HCT116 (cell line): ENCODE measurements around the gene ZNF429. TPM values are rescaled to one million over a fixed set of nuclear protein-coding genes. Genes with fewer than 3 reads are reported as not detected.

Source experiments
- ATAC-seq: fragments of 200-7000 bp; cut with Tn5 transposase; 2 replicates; pipeline ENCODE4 v1.9.1; 2020; ENCODE audit warnings: mild to moderate bottlenecking, moderate library complexity
- BruUV-seq: library from RNA; stranded (reverse); fragments of 400-500 nt; replicated peaks from 2 replicates; lab custom pipeline; 2021; lab: Mats Ljungman, UMichigan
- CTCF ChIA-PET: fragments of 300-600 bp; sonication (Branson Sonifier 250); formaldehyde crosslinking; loops from one replicate; lab custom pipeline; 2021; ENCODE audit warnings: antibody characterized with exemption; lab: Charles Lee
- POLR2A ChIA-PET: fragments of 300-600, 350-600 bp; sonication (Branson Sonifier 250); formaldehyde crosslinking; loops from one replicate; lab custom pipeline; 2021; ENCODE audit warnings: antibody characterized with exemption; lab: Charles Lee
- RAD21 ChIA-PET, 2 experiments: fragments of 300-600 bp; sonication (Branson Sonifier 250); formaldehyde crosslinking; loops; one replicate each; lab custom pipeline; 2023; ENCODE audit warnings: low total read pairs in 2 of 2; ENCODE audit not compliant: uncharacterized antibody in 2 of 2, unreplicated experiment in 2 of 2, low non-redundant PET in 1 of 2; lab: Charles Lee
- DNase-seq: peaks from one replicate; pipeline ENCODE4 v3.0.0-alpha.2; 2010; ENCODE audit warnings: low read depth, low spot score
- H2AFZ ChIP-seq: fragments of 200-600 bp; shearing (Covaris generic), sonication (generic); 2 replicates; pipeline ENCODE4 v1.6.1; 2017; ENCODE audit warnings: low read depth, mixed run types, mixed read lengths, antibody characterized with exemption, low read length; ENCODE audit not compliant: poor library complexity, severe bottlenecking
- H3K27ac ChIP-seq: 2 replicates; pipeline ENCODE4 v1.5.1; 2012; ENCODE audit warnings: low read depth, low read length
- H3K27me3 ChIP-seq: fragments of 200-600 bp; sonication (generic); 2 replicates; pipeline ENCODE4 v1.6.1; 2016; ENCODE audit warnings: mixed run types, low read length, mixed read lengths; ENCODE audit not compliant: insufficient read depth
- H3K36me3 ChIP-seq, 2 experiments: fragments of 200-500 bp in 1 of 2; fragments of 200-600 bp in 1 of 2; sonication (Bioruptor generic) in 1 of 2; sonication (generic) in 1 of 2; 2 replicates each; pipeline versions ENCODE4 v1.5.1 to v1.6.1; 2014 to 2016; ENCODE audit warnings: low read length in 2 of 2, inconsistent platforms in 1 of 2, mixed read lengths in 1 of 2, mixed run types in 1 of 2; ENCODE audit not compliant: insufficient read depth in 2 of 2, control insufficient read depth in 1 of 2
- H3K4me1 ChIP-seq, 2 experiments: fragments of 200-600 bp in 1 of 2; sonication (generic) in 1 of 2; 2 replicates each; pipeline versions ENCODE4 v1.5.1 to v1.6.1; 2012 to 2017; ENCODE audit warnings: low read length in 2 of 2, inconsistent platforms in 1 of 2, mild to moderate bottlenecking in 1 of 2, mixed read lengths in 1 of 2, mixed run types in 1 of 2, moderate library complexity in 1 of 2; ENCODE audit not compliant: insufficient read depth in 2 of 2, control insufficient read depth in 1 of 2
- H3K4me2 ChIP-seq: fragments of 200-600 bp; sonication (generic); 2 replicates; pipeline ENCODE4 v1.6.1; 2017; ENCODE audit warnings: mixed run types, low read length, mixed read lengths
- H3K4me3 ChIP-seq, 2 experiments: fragments of 200-600 bp in 1 of 2; sonication (generic) in 1 of 2; replicated peaks in 1 of 2; 2 replicates each; pipeline ENCODE4 v1.5.1; 2011 to 2016; ENCODE audit warnings: low read length in 2 of 2, control low read depth in 1 of 2, low read depth in 1 of 2, mild to moderate bottlenecking in 1 of 2, mixed read lengths in 1 of 2, mixed run types in 1 of 2
- H3K79me2 ChIP-seq: fragments of 200-600 bp; sonication (generic); 2 replicates; pipeline ENCODE4 v1.6.1; 2017; ENCODE audit warnings: mild to moderate bottlenecking, mixed run types, low read length, moderate library complexity, mixed read lengths; ENCODE audit not compliant: insufficient read depth
- H3K9ac ChIP-seq: fragments of 200-600 bp; sonication (generic); 2 replicates; pipeline ENCODE4 v1.6.1; 2016; ENCODE audit warnings: low read length, mixed read lengths
- H3K9me2 ChIP-seq: fragments of 200-600 bp; sonication (generic), shearing (Covaris generic); 2 replicates; pipeline ENCODE4 v1.6.1; 2017; ENCODE audit warnings: mixed run types, mild to moderate bottlenecking, moderate library complexity; ENCODE audit not compliant: insufficient read depth
- H3K9me3 ChIP-seq, 2 experiments: fragments of 200-500 bp in 1 of 2; fragments of 200-600 bp in 1 of 2; sonication (Bioruptor generic) in 1 of 2; sonication (generic) in 1 of 2; 2 replicates each; pipeline ENCODE4 v1.6.1; 2014 to 2017; ENCODE audit warnings: low read length in 2 of 2, mixed read lengths in 2 of 2, inconsistent platforms in 1 of 2, low read depth in 1 of 2, mild to moderate bottlenecking in 1 of 2, mixed run types in 1 of 2, moderate library complexity in 1 of 2; ENCODE audit not compliant: control insufficient read depth in 1 of 2, insufficient read depth in 1 of 2
- H4K20me1 ChIP-seq: fragments of 200-600 bp; sonication (generic), shearing (Covaris generic); 2 replicates; pipeline ENCODE4 v1.6.1; 2017; ENCODE audit warnings: mixed run types, mild to moderate bottlenecking, moderate library complexity; ENCODE audit not compliant: insufficient read depth
- CEBPB ChIP-seq: IDR thresholded peaks from 2 replicates; pipeline ENCODE4 v1.6.1; 2012; ENCODE audit warnings: low read depth
- EGR1 ChIP-seq: IDR thresholded peaks from 2 replicates; pipeline ENCODE4 v1.6.1; 2012; ENCODE audit warnings: low read depth
- ELF1 ChIP-seq: IDR thresholded peaks from 2 replicates; pipeline ENCODE4 v1.6.1; 2012; ENCODE audit warnings: low read depth, borderline replicate concordance
- EZH2 ChIP-seq: fragments of 200-600 bp; sonication (generic); IDR thresholded peaks from 2 replicates; pipeline ENCODE4 v1.6.1; 2017; ENCODE audit warnings: antibody characterized with exemption, mixed run types
- EZH2phosphoT487 ChIP-seq: fragments of 200-600 bp; IDR thresholded peaks from 2 replicates; pipeline ENCODE4 v1.6.1; 2018; ENCODE audit warnings: antibody characterized with exemption, borderline replicate concordance
- JUND ChIP-seq: IDR thresholded peaks from 2 replicates; pipeline ENCODE4 v1.6.1; 2012
- POLR2A ChIP-seq: IDR thresholded peaks from 2 replicates; pipeline ENCODE4 v1.7.0; 2011; ENCODE audit warnings: borderline replicate concordance; ENCODE audit not compliant: insufficient read depth, insufficient read length; ENCODE audit errors: extremely low read depth
- POLR2AphosphoS5 ChIP-seq: IDR thresholded peaks from 2 replicates; pipeline ENCODE4 v1.6.1; 2011; ENCODE audit warnings: mild to moderate bottlenecking, low read depth, low read length, moderate library complexity
- RAD21 ChIP-seq: IDR thresholded peaks from 2 replicates; pipeline ENCODE4 v1.6.1; 2012; ENCODE audit warnings: low read depth, mild to moderate bottlenecking
- REST ChIP-seq: IDR thresholded peaks from 2 replicates; pipeline ENCODE4 v1.6.1; 2012; ENCODE audit warnings: low read depth
- SIN3A ChIP-seq: IDR thresholded peaks from 2 replicates; pipeline ENCODE4 v1.6.1; 2012; ENCODE audit warnings: low read depth
- SP1 ChIP-seq: IDR thresholded peaks from 2 replicates; pipeline ENCODE4 v1.6.1; 2012; ENCODE audit warnings: low read depth
- SRF ChIP-seq: IDR thresholded peaks from 2 replicates; pipeline ENCODE4 v1.6.1; 2012; ENCODE audit warnings: low read depth
- TCF7L2 ChIP-seq: IDR thresholded peaks from 2 replicates; pipeline ENCODE4 v1.7.0; 2011; ENCODE audit warnings: borderline replicate concordance, inconsistent platforms; ENCODE audit not compliant: insufficient read depth, insufficient read length; ENCODE audit errors: extremely low read depth
- ZFX ChIP-seq: fragments of 450-650 bp; IDR thresholded peaks from 2 replicates; pipeline ENCODE4 v1.6.1; 2017
- ZNF274 ChIP-seq: fragments of 200-500 bp; sonication (Bioruptor generic); IDR thresholded peaks from 2 replicates; pipeline ENCODE4 v1.6.1; 2014; ENCODE audit warnings: mild to moderate bottlenecking, low read depth, low read length, inconsistent platforms
- intact Hi-C: fragments of 100-400 bp; cut with micrococcal nuclease; formaldehyde crosslinking; loops from 2 replicates; pipeline ENCODE4 v1.10.0; 2022
- total RNA-seq: library from RNA; stranded (reverse); gene quantifications from one replicate; pipeline ENCODE4 v1.2.1, GENCODE V29; 2021; ENCODE audit not compliant: unreplicated experiment
- TF ChIP-seq, protein P1 (sequence below): IDR thresholded peaks from 2 replicates; pipeline ENCODE4 v1.6.1; 2012

Gene ZNF429
- total RNA-seq, 1 experiment from 2014 or later = 0.42 TPM

- Histone ChIP-seq H3K79me2 (no peaks in the 10 kb centered on the region), H3K4me2 (no peak overlapping the region), H3K9me3 (peaks cover 0 to 3% of the 10 kb centered on the region in 2 experiments; a peak in 2 of 4 replicates), H3K36me3 (no peaks in the 10 kb centered on the region), H3K4me1 (no peaks in the 10 kb centered on the region), H3K9me2 (no peaks in the 10 kb centered on the region), H4K20me1 (no peaks in the 10 kb centered on the region), H3K4me3 (no peak overlapping the region), H3K9ac (no peak overlapping the region), H3K27ac (no peak overlapping the region), H3K27me3 (no peaks in the 10 kb centered on the region), H2AFZ (no peak overlapping the region)
- ChIA-PET RAD21 (no interaction called here), POLR2A (no interaction called here), CTCF (no interaction called here)
- ATAC-seq (no peak), DNase-seq (no peak)
- BruUV-seq = no TSS peak
- intact Hi-C loops = no loop called here
- TF ChIP-seq EGR1 (no peak), POLR2AphosphoS5 (no peak), SIN3A (no peak), RAD21 (no peak), POLR2A (no peak), EZH2 (no peak), SRF (no peak), SP1 (no peak), REST (no peak), TCF7L2 (no peak), ZFX (no peak), CEBPB (no peak), JUND (no peak), ELF1 (no peak), EZH2phosphoT487 (no peak), ZNF274 (no peak)
- TF ChIP-seq, protein P1, sequence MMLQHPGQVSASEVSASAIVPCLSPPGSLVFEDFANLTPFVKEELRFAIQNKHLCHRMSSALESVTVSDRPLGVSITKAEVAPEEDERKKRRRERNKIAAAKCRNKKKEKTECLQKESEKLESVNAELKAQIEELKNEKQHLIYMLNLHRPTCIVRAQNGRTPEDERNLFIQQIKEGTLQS = no peak
Observed at GRCh38 chr19:21460686-21461085, 44.7 kb upstream of the ZNF429 start.
